Iris pigment epithelial cell (primary cell): ENCODE results near the gene NFAM1.

ENCODE experiments used
- DNase-seq: peaks from one replicate; pipeline ENCODE4 v3.0.0-alpha.2; 2011; ENCODE audit warnings: low read depth

NFAM1 gene

DNA sequence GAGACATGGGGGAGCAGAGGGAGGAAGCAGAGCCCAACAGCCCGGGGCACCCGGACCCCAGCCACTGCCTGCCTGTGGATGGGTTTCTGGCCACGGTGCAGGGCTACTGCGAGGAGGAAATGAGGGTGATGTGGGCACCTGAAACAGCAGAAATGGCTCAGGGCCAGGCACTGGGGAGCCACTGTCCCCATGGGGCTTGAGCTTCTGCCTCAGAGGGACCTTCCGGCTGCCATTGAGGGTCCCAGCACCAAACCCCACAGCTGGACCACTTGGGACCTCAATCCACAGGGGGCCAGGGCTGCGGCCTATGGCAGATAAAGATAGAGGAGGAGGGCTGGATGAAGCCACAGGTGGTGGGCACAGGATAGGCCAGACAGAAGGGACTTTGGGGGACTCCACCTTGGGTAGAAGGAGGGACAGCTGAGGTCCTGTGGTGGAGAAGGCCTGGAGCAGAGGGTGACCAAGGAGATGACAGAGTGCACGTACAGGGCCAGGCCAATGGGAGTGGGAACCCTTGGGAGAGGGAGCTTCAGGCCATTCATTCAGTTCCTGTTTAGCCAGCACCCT is 48.3 kb downstream of the NFAM1 start:
- no peak for DNase-seq

DNA sequence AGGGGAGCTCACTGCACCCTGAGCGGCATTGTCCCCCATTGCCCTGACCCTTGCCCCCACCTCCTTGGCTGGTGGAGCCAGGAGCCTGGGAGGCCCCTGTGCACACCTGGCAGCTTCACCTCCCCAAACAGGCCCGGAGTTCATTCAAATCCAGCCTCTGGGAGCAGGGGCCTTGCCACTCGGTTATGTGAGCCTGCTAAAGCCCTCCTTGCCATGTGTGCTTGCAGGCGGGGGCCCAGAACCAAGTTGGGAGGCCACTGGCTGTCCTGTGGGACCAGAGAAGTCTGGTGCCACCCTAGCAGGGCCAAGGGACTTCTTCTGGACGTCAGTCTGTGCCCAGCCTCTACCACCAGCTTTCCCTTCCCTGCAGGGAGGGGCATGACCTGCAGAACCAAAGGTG is 48.9 kb downstream of the NFAM1 start:
- no peak for DNase-seq

DNA sequence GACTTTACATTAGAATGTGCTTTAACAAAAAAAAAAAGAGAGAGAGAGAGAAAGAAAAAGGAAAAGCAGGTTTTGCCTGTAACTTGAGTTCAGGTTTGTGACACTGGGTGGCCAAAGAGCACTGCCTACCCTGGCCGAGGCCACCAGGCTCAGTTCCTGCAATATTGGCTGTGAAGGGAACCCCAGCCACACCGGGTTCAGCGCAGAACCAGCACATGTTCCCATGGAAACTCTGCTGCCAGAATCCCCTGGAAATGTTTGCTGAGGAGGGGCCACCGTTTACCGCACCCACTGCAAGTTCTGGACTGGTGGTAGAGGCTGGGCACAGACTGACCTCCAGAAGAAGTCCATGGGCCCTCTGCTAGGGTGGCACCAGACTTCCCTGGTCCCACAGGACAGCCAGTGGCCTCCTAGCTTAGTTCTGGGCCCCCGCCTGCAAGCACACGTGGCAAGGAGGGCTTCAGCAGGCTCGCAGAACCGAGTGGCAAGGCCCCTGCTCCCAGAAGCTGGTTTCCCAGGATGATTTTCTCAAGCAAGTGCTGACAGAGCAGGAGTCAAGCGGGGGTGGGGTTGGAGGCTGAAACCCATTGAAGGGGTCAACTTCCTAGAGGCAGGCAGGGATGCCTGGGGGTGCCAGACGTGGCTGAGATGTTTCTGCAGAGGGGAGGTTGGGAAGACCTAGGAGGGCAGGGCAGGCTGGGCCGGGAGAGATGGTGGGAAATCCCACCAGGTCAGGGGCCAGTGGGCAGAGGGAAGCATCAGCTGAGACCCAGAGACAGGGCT is 51.2 kb downstream of the NFAM1 start:
- no peak for DNase-seq

- no peak for DNase-seq
Measured at GRCh38 chr22:42379966-42380537, 52.2 kb downstream of the NFAM1 start.

DNA sequence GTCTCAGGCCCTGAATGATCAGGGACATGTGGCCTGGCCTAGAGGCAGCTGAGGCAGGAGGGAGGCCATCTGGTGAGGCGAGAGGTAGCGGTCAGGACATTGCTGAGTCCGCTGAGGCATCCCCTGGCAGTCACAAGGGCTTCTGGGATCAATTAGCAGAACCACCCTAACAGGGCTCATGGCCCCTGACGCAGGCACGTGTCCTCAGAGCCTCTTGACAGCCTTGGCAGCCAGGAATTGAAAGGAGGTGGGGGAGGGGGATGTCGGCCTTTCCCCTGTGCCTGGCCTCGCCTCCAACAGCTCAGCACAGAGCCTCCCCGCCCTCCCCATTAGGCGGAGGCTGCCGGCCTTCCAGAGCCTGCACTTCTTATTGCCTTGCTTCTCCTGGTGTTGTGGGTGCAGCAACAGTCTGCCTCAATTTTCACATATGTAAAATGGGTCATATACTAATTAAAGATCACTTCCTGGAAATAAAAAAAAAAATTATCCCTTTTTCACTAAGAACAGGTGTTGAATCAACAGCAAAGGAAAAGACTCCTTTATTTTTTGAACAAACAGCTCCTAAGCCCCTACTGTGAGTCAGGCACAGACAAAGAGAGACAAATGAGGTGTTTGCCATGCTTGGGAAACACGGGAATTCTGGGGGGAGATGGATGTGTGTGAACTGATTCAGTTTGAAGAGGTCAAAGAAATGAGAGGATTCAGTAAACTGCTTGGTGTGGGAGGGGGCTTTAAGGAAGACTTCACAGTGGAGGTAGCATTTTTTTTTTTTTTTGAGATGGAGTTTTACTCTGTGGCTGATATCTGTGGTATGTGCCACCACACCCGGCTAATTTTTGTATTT is 55.3 kb downstream of the NFAM1 start:
- no peak for DNase-seq

- no peak for DNase-seq
Measured at GRCh38 chr22:42375982-42376381, 56.2 kb downstream of the NFAM1 start.

DNA sequence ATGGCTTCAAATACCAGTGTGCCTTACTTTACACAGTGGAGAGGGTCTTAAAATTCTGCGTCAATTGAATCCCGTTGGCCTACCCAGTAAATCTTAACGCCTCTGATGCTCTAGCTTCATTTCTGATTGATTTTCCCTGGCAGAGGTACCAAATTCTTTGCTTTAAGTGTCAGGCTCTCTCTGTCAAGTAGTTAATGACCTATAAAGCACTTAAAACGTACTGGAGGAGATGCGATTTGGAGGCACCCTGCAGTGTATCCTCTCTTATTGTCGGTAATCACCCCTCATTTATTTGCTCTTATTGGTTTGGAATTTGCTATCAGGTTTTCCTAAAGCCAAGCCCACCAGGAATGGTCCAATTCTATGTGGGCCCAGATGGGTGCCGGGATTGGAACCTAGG is 59.2 kb downstream of the NFAM1 start:
- no peak for DNase-seq

DNA sequence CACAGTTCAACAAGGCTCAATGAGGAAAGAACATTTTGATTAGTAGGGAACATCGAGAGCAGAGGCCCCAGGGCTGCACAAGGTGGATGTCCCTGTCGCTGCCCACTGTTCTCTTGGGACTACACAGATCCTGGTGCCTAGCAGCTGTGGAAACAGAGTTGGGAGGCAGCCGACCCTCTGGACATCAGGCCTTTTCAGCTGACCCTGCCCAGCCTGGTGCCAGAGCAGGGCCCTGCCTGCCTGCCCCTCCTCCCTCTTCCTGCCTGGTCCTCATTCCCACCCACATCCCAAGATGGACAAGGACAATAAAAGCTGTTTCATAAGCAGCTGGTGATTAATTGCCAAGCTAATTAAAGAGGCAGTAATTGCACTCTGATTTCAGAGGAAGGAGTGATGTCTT is 60.7 kb downstream of the NFAM1 start:
- no peak for DNase-seq

- no peak for DNase-seq
Measured at GRCh38 chr22:42371099-42371498, 61.1 kb downstream of the NFAM1 start.

- DNase-seq: peak; percentile 87
Measured at GRCh38 chr22:42369250-42370041, 62.8 kb downstream of the NFAM1 start.

- DNase-seq: no peak
Measured at GRCh38 chr22:42368379-42369249, 63.6 kb downstream of the NFAM1 start.

DNA sequence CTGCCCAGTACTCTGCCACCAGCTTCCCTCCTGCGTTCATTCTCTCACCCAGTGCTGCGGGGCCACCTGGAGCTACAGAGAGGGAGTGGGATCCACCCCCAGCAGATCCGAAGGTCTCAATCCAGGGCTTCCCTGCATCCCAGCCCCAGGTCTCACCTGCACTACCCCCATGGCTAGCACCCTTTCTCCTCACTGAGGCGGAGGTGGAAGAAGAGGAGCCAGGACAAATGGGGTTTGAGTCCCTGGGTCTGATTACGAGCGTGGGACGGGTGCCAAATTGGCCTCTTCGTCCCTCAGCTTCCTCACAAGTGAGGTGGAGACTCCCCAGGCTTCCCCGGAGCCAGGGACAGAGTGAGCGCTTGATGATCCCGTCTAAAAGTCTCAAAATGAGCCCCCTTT is 64.2 kb downstream of the NFAM1 start:
- DNase-seq: no peak

GRCh38 chr22:42366806-42367581 is 65.2 kb downstream of the NFAM1 start:
- DNase-seq: no peak

DNA sequence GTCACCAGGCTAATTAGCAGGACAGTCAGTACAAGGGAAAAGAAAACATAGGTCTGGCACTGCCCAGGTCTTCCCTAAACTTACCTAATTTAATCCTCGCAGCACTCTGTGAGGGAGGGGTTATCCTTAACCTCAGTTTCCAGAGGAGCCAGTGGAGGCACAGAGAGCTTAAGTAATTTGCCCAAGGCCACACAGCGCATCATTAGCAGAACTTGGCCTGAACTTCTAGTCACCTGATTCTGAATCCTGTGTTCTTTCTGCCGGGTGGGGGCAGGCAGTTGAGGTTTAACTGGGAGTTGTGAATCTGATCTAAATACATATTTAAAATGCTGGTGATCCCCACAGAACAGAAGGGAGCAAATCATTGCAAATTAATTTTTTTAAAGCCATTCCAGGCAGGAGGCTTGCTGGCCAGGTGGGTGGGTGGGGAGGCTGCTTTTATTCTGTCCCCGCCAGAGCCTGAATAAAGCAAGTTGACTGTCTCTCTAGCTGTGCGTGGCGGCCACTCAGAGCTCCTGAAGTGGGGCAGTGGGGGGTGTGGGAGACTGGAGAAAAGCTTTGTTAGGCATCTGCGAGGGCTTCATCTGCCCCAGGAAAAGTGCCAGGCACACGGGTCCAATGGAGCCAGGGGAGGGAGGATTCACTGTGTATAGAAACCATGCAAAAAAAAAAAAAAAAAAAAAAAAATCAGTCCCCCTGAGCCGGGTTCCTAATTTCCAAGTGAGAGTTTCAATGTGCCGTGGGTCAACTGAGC is 66.1 kb downstream of the NFAM1 start:
- no peak for DNase-seq

DNA sequence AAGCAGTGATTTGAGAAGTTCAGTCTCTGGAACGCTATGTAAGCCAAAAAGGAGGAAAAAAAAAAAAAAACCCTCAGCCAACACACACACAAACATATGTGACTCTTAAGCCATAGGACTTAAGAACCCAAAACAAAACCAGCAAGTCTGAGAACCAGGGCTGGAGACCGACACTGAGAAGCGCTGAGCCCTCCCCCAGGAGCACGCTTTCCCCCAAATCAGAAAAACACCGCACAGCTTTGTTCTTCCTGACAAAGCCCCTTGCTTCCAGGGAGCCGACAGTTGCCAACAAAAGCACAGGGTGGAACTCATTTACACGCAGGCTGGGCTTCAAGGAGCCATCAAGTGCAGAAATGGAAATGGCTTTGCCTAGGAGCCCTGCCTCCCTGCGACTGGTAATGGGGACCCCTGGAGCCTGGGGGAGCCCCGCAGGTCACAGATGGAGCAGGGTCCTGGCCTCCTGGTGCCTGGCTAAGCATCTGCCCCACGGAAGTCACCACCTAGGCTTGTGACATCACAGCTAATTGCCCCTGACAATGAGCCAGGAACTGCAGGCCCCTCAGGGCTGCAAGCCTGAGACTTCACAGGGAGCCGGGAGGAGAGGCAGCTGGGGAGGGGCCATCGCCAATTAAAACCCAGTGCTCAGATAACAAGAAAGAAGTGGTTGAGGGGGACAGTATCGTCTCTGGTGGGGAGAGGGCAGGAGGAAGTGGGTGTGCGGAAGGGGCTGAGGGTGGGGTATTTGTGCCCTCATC is 66.9 kb downstream of the NFAM1 start:
- no peak for DNase-seq

DNA sequence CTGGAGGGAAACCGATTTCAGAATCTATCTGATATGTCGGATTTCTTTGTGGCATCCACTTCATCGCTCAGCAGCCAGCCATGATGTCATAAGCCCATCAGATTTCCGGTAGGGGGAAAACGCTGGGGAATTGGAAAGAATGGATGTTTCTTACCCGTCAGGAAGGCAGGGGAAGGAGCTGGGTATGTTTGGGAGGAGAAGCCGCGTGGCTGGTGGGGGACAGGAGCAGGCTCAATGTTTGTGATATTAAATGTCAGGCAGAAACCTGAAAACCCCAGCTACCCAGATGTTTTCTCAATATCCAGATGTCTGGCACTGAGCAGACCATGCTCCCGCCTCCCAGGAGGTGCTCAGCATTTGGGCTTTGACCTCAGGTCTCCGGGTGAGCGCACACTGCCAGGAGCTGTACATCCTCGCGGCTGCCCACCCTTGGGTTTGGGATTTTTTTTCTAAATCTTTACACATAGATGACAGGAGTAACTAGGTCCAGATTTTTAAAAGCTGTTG is 67.5 kb downstream of the NFAM1 start:
- DNase-seq: peak; percentile 42

DNA sequence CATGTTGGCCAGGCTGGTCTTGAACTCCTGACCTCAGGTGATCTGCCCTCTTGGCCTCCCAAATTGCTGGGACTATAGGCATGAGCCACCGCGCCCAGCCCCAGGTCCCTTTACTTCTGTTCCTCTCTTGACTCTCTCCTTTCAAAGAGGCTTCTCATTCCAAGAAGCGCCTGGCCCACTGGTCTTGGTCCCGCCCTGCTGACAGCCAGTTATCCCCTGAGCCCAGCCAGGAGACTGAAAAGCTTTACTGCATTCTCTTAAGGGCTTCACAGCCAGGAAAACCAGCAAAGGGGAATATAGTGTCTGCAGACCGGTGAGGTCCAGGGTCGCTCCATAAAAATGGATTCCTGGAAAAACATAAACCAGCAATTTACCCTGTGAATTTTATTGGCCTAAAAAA is 68.3 kb downstream of the NFAM1 start:
- no peak for DNase-seq

GRCh38 chr22:42361523-42361922 is 70.7 kb downstream of the NFAM1 start:
- no peak for DNase-seq
